ENCODE measurements around the gene EIF3F. TPM values are rescaled to one million over a fixed set of nuclear protein-coding genes. Genes with fewer than 3 reads are reported as not detected.

Gene EIF3F
- total RNA-seq, 2 experiments from 2014 or later: 227 to 229 TPM

DNA sequence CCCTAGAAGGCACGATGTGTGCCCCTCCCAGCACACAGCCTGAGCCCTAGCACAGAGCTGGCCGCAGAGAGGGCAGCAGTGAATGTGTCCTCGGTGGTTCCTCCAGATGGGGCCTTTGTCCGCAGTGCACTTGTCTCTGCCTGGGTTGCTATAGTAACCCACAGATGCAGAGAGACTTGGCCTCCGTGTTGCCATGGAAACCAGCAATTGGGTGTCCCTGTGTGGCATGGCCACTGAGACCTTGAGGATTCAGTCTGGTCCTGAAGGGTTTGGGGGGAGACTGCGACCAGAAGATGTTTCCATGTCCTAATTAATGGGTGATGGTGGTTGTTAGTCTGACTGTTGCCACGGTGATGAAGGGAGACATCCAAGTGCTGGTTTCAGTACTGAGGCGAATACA, 51.3 kb downstream of the EIF3F start:
- H3K27me3 Mint-ChIP-seq: peaks cover 2% of the 10 kb centered on the region
- no peaks in the 10 kb centered on the region for H3K36me3 Mint-ChIP-seq (ENCODE audit: low read depth)
- no peak for DNase-seq
- H3K9me3 Mint-ChIP-seq: no peaks in the 10 kb centered on the region
- ChIA-PET POLR2A (no interaction called here), CTCF (no interaction called here)
- H3K4me3 Mint-ChIP-seq: no peak overlapping the region
- no peak overlapping the region for H3K27ac Mint-ChIP-seq
- H3K4me1 Mint-ChIP-seq: no peaks in the 10 kb centered on the region

GRCh38 chr11:8038811-8039529, 51.8 kb downstream of the EIF3F start:
- H3K36me3 Mint-ChIP-seq (ENCODE audit: low read depth): no peaks in the 10 kb centered on the region
- ChIA-PET POLR2A (no interaction called here), CTCF (no interaction called here)
- no peaks in the 10 kb centered on the region for H3K9me3 Mint-ChIP-seq
- H3K27me3 Mint-ChIP-seq: peaks cover 6% of the 10 kb centered on the region
- H3K4me3 Mint-ChIP-seq: no peak overlapping the region
- H3K27ac Mint-ChIP-seq: no peak overlapping the region
- no peak for DNase-seq
- no peaks in the 10 kb centered on the region for H3K4me1 Mint-ChIP-seq

DNA sequence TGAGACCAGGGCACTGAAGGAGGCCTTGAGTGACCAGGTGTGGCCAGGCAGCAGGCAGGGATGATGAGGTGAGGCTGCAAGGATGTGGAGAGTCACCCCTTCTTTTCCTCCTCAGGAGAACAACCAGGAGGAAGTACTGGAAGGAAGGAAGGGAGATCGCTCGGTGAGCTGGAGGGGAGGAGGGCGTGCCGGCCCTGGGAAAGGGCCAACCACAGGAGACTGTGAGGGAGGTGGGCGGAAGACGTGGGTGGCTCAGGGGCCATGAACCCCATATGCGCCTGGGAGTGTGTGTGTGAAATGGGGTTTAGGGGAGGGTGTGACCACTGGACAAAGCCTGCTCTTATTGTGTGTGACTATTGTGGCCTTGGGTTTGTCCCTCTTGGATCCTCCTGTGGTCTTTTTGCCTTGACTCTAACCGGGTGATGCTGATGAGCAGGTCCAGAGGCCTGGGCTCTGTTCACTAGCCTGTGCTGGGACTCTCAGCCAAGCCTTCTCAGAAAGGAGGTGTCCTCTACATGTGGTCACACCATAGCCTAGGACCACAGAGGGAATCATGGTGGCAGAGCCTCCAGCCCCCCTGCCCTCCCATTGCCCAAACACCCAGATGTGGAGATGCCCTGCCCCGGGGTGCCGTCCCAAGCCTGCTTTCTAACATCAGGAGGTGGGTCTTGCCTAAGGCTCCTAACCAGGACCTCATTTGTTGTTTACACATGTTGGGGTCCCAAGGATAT, 52.6 kb downstream of the EIF3F start:
- ChIA-PET CTCF (no interaction called here), POLR2A (no interaction called here)
- DNase-seq: no peak

GRCh38 chr11:8040261-8040920, 53.3 kb downstream of the EIF3F start:
- Mint-ChIP-seq H3K4me3 (no peak overlapping the region), H3K27me3 (peaks cover 6% of the 10 kb centered on the region), H3K27ac (no peak overlapping the region), H3K4me1 (no peaks in the 10 kb centered on the region), H3K36me3 (ENCODE audit: low read depth) (no peaks in the 10 kb centered on the region), H3K9me3 (no peaks in the 10 kb centered on the region)
- ChIA-PET POLR2A (no interaction called here), CTCF (no interaction called here)
- no peak for DNase-seq

More for the DNA sequence above, 52.6 kb downstream of the EIF3F start:
- H3K9me3 Mint-ChIP-seq: no peaks in the 10 kb centered on the region
- peaks cover 6% of the 10 kb centered on the region for H3K27me3 Mint-ChIP-seq
- no peaks in the 10 kb centered on the region for H3K4me1 Mint-ChIP-seq
- H3K4me3 Mint-ChIP-seq: no peak overlapping the region
- no peaks in the 10 kb centered on the region for H3K36me3 Mint-ChIP-seq (ENCODE audit: low read depth)
- no peak overlapping the region for H3K27ac Mint-ChIP-seq

- H3K4me3 Mint-ChIP-seq: no peak overlapping the region
- DNase-seq: no peak
- no peak overlapping the region for H3K27ac Mint-ChIP-seq
- no peaks in the 10 kb centered on the region for H3K36me3 Mint-ChIP-seq (ENCODE audit: low read depth)
- ChIA-PET POLR2A (no interaction called here), CTCF (no interaction called here)
- peaks cover 10% of the 10 kb centered on the region for H3K27me3 Mint-ChIP-seq
- no peaks in the 10 kb centered on the region for H3K4me1 Mint-ChIP-seq
- no peaks in the 10 kb centered on the region for H3K9me3 Mint-ChIP-seq
Measured at GRCh38 chr11:8040921-8041285, 53.8 kb downstream of the EIF3F start.

GRCh38 chr11:8041576-8041975, 54.4 kb downstream of the EIF3F start:
- Mint-ChIP-seq H3K36me3 (ENCODE audit: low read depth) (no peaks in the 10 kb centered on the region), H3K9me3 (no peaks in the 10 kb centered on the region), H3K4me1 (no peaks in the 10 kb centered on the region), H3K27ac (no peak overlapping the region), H3K4me3 (no peak overlapping the region), H3K27me3 (peaks cover 14% of the 10 kb centered on the region)
- DNase-seq: no peak
- CTCF ChIA-PET: interaction anchor here (0.9 kb wide), 1 partner anchor 9 kb away, joined by 3 read pairs; no protein-coding TSS in a partner anchor
- POLR2A ChIA-PET: interaction anchor here (0.6 kb wide), 1 partner anchor 31 kb away, joined by 3 read pairs; no protein-coding TSS in a partner anchor

- Mint-ChIP-seq H3K9me3 (no peaks in the 10 kb centered on the region), H3K27me3 (peaks cover 16% of the 10 kb centered on the region), H3K4me1 (no peaks in the 10 kb centered on the region), H3K36me3 (ENCODE audit: low read depth) (no peaks in the 10 kb centered on the region), H3K27ac (no peak overlapping the region), H3K4me3 (no peak overlapping the region)
- ChIA-PET POLR2A (no interaction called here), CTCF (interaction anchor here (1.5 kb wide), 1 partner anchor 11 kb away, joined by 6 read pairs; no protein-coding TSS in a partner anchor)
- DNase-seq: no peak
Measured at GRCh38 chr11:8043756-8044155, 56.6 kb downstream of the EIF3F start.

DNA sequence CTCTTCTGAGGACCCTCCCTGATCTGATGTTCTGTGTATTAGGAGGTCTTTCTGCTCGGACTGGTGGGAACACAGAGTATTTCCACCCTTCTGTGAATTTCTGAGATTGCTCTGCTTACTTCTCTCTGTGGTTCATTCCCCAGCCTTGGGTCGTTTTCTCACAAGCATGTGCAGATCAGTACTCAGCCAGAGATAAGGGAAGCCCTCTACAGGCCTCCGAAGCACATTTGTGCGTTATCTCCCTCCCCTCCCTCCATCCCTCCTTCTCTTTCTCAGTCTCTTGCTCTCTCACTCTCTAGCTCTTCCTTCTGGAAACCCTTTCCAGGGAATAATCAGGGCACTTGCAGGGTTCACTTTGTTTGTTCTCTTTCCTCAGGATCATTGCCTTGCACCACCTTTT, 58.7 kb downstream of the EIF3F start:
- POLR2A ChIA-PET: no interaction called here
- CTCF ChIA-PET: no interaction called here
- Mint-ChIP-seq H3K9me3 (no peaks in the 10 kb centered on the region), H3K4me3 (no peak overlapping the region), H3K27ac (no peak overlapping the region), H3K27me3 (peaks cover 20% of the 10 kb centered on the region), H3K4me1 (no peaks in the 10 kb centered on the region), H3K36me3 (ENCODE audit: low read depth) (no peaks in the 10 kb centered on the region)
- no peak for DNase-seq

DNA sequence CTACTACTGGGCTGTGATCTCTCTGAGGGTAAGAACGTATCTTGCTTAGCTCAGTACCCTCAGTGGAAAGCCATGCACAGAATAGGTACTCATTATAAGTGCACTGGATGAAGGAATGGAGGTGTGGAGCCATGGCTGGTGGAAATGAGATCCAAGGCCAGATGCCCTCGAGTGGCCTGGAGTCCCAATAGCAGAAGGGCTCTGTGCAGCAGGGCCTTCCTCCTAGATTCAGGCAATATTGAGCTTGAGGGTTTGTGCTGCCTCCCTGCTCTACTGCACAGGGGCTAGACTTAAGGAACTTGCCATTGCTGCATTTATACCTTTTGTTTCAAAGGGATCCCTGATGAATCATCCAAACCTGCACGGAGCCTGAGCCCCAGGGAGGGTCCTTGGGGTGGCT, 60.2 kb downstream of the EIF3F start:
- no peaks in the 10 kb centered on the region for H3K36me3 Mint-ChIP-seq (ENCODE audit: low read depth)
- no peaks in the 10 kb centered on the region for H3K4me1 Mint-ChIP-seq
- H3K27ac Mint-ChIP-seq: no peak overlapping the region
- ChIA-PET POLR2A (no interaction called here), CTCF (interaction anchor here (0.9 to 1.8 kb wide), 2 partner anchors 14 to 52 kb away, joined by 3 to 5 read pairs; no protein-coding TSS in a partner anchor)
- DNase-seq: no peak
- no peaks in the 10 kb centered on the region for H3K9me3 Mint-ChIP-seq
- no peak overlapping the region for H3K4me3 Mint-ChIP-seq
- peaks cover 19% of the 10 kb centered on the region for H3K27me3 Mint-ChIP-seq

DNA sequence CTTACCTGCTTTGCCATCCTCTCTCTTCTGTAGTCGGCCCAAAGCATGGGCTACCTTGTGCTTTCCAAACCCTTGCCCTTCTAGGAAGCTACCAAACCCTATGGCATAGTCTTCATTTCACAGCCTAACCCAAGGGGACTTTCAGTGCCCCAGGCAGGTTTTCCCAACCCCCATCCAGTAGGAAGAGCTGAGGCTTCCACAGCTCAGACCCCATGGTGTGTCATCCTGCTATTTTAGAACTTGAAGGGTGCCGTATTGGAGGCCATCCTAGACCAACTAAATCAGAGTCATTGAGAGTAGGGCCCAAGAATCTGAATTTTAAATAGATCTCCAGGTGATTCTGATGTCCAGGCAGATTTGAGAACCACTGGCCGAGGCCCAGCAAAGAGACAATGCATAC, 61.9 kb downstream of the EIF3F start:
- CTCF ChIA-PET: interaction anchor here (1.2 to 1.5 kb wide), 2 partner anchors 51 to 63 kb away, joined by 4 read pairs; partner anchors contain the start of gene EIF3F
- no peak for DNase-seq
- no peaks in the 10 kb centered on the region for H3K36me3 Mint-ChIP-seq (ENCODE audit: low read depth)
- H3K27ac Mint-ChIP-seq: no peak overlapping the region
- no peaks in the 10 kb centered on the region for H3K9me3 Mint-ChIP-seq
- no peak overlapping the region for H3K4me3 Mint-ChIP-seq
- POLR2A ChIA-PET: no interaction called here
- H3K4me1 Mint-ChIP-seq: no peaks in the 10 kb centered on the region
- peaks cover 14% of the 10 kb centered on the region for H3K27me3 Mint-ChIP-seq

Other genes with a start within 250 kb of the EIF3F start
- gene OR5P2, start 190.4 kb upstream of the EIF3F start, total RNA-seq: not detected
- not detected for gene OR5P3, start 156.5 kb upstream of the EIF3F start, total RNA-seq
- gene OR10A6, start 56.1 kb upstream of the EIF3F start, total RNA-seq: not detected
- gene OR10A3, start 45.6 kb upstream of the EIF3F start, total RNA-seq: not detected
- not detected for gene NLRP10, start 21.9 kb upstream of the EIF3F start, total RNA-seq
- gene TUB, start 93.9 kb downstream of the EIF3F start, total RNA-seq: under 1 TPM; 0.05 to 0.08 TPM
- gene RIC3, start 181.7 kb downstream of the EIF3F start, total RNA-seq: 1 to 10 TPM; 3.4 to 4.8 TPM